ENCODE data around the gene PNRC1. TPM values are rescaled to one million over a fixed set of nuclear protein-coding genes. Genes with fewer than 3 reads are reported as not detected.

The PNRC1 gene
- total RNA-seq, 1 donor from 2014 or later, result 135 TPM

DNA sequence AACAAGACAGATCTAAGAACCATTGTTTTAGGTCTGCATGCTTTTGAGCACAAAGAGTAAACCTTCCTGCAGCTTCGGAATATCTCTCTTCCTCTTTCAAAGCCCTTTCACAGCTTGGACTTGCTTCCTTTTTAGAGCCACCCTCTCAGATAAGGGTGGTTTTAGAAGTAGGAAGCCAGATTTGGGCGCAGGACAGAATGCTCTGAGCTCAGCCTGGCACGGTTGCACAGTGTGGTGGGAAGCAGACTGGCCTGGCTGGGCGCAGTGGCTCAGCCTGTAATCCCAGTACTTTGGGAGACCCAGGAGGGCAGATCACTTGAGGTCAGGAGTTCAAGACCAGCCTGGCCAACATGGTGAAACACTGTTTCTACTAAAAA is 35.6 kb upstream of the PNRC1 start:
- Mint-ChIP-seq H3K9me3 (ENCODE audit: unreplicated experiment) (no peaks in the 10 kb centered on the region), H3K27me3 (ENCODE audit: unreplicated experiment) (peaks cover 3% of the 10 kb centered on the region), H3K36me3 (ENCODE audit: low read depth, unreplicated experiment) (peaks cover 4% of the 10 kb centered on the region), H3K27ac (ENCODE audit: unreplicated experiment) (no peak overlapping the region), H3K4me3 (ENCODE audit: unreplicated experiment) (no peak overlapping the region), H3K4me1 (ENCODE audit: unreplicated experiment) (peaks cover 39% of the 10 kb centered on the region)
- TF ChIP-seq, protein P1, sequence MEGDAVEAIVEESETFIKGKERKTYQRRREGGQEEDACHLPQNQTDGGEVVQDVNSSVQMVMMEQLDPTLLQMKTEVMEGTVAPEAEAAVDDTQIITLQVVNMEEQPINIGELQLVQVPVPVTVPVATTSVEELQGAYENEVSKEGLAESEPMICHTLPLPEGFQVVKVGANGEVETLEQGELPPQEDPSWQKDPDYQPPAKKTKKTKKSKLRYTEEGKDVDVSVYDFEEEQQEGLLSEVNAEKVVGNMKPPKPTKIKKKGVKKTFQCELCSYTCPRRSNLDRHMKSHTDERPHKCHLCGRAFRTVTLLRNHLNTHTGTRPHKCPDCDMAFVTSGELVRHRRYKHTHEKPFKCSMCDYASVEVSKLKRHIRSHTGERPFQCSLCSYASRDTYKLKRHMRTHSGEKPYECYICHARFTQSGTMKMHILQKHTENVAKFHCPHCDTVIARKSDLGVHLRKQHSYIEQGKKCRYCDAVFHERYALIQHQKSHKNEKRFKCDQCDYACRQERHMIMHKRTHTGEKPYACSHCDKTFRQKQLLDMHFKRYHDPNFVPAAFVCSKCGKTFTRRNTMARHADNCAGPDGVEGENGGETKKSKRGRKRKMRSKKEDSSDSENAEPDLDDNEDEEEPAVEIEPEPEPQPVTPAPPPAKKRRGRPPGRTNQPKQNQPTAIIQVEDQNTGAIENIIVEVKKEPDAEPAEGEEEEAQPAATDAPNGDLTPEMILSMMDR (IDR thresholded peaks at IDR 0.05; ENCODE audit: unreplicated experiment), result no peak
- DNase-seq (ENCODE audit: low spot score), result no peak

DNA sequence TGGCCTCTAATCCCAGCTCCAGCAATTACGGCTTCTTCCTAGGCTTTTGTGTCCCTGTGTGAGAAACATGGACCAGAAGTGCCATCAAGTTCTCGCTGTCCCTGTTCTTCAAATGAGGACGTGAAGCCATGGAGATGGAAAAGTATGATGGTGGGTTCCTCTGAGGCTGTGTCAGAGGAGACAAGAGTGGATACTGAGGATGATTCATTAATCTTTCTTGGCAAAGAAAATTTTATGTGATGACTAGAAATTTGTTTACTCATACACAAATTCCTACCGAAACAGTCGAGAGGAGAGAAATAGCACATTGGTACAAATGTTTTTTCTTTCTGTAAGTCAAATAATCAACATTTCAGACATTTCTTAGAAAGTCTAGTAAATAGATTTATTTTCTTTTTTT is 35.0 kb upstream of the PNRC1 start:
- H3K4me1 Mint-ChIP-seq (ENCODE audit: unreplicated experiment), result peaks cover 39% of the 10 kb centered on the region
- no peak overlapping the region for H3K4me3 Mint-ChIP-seq (ENCODE audit: unreplicated experiment)
- peaks cover 4% of the 10 kb centered on the region for H3K36me3 Mint-ChIP-seq (ENCODE audit: low read depth, unreplicated experiment)
- no peak for DNase-seq (ENCODE audit: low spot score)
- TF ChIP-seq, protein P1 (IDR thresholded peaks at IDR 0.05; ENCODE audit: unreplicated experiment), result no peak
- no peaks in the 10 kb centered on the region for H3K9me3 Mint-ChIP-seq (ENCODE audit: unreplicated experiment)
- H3K27me3 Mint-ChIP-seq (ENCODE audit: unreplicated experiment), result peaks cover 3% of the 10 kb centered on the region
- no peak overlapping the region for H3K27ac Mint-ChIP-seq (ENCODE audit: unreplicated experiment)

DNA sequence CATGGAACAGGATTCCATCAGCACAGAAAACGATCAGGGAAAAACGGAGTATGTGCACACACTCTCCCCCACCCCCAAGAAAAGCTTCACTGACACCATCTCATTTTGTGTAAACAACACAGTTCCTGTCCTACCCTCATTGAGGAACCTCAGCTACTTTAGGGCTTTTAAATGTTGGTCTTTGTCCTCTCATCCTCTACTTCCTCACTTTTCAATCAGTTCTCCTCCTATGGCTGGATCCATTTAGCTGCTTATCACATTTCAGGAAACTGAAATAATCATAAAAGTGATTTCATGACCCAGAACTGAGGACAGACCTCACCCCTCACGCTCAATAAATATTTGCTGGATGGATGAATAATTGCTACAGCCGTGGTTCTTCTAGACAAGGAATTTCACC is 33.1 kb upstream of the PNRC1 start:
- no peak for DNase-seq (ENCODE audit: low spot score)
- no peak overlapping the region for H3K27ac Mint-ChIP-seq (ENCODE audit: unreplicated experiment)
- no peaks in the 10 kb centered on the region for H3K27me3 Mint-ChIP-seq (ENCODE audit: unreplicated experiment)
- H3K4me3 Mint-ChIP-seq (ENCODE audit: unreplicated experiment), result no peak overlapping the region
- no peaks in the 10 kb centered on the region for H3K36me3 Mint-ChIP-seq (ENCODE audit: low read depth, unreplicated experiment)
- TF ChIP-seq, protein P1 (IDR thresholded peaks at IDR 0.05; ENCODE audit: unreplicated experiment), result no peak
- peaks cover 33% of the 10 kb centered on the region for H3K4me1 Mint-ChIP-seq (ENCODE audit: unreplicated experiment)
- no peaks in the 10 kb centered on the region for H3K9me3 Mint-ChIP-seq (ENCODE audit: unreplicated experiment)

DNA sequence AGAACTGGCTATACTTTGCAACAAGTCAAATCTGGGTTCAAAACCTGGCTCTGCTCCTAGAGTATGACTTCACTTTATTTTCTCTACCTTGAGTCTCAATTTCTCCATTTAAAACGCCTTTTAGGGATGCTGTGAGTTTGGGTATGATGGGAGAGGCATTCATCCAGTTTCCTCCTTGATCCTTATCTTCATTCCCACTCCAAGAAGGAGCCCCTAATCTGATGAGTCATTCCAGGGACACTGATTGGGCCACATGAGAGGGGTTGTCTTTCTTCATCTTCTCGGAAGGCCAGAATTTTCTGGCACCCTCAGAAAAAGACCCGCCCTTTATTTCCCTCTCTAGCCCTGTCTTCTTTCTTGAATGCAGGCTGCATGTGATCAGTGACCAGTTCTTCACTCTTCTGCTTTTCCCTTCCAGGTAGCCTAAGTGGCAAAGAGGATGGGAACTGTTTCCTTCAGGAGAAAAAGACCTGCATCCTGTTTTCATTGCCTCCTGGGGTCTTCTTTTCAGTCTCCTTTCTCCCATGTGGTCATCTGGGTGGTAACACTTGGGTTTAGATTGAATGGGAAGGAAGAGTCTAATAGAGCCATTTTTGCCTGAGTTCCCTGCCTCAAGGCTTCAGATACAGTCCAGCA is 32.1 kb upstream of the PNRC1 start:
- TF ChIP-seq, protein P1 (IDR thresholded peaks at IDR 0.05; ENCODE audit: unreplicated experiment), result no peak
- Mint-ChIP-seq H3K27me3 (ENCODE audit: unreplicated experiment) (no peaks in the 10 kb centered on the region), H3K36me3 (ENCODE audit: low read depth, unreplicated experiment) (no peaks in the 10 kb centered on the region), H3K27ac (ENCODE audit: unreplicated experiment) (no peak overlapping the region), H3K4me3 (ENCODE audit: unreplicated experiment) (no peak overlapping the region), H3K4me1 (ENCODE audit: unreplicated experiment) (peaks cover 30% of the 10 kb centered on the region), H3K9me3 (ENCODE audit: unreplicated experiment) (no peaks in the 10 kb centered on the region)
- DNase-seq (ENCODE audit: low spot score), result no peak

DNA sequence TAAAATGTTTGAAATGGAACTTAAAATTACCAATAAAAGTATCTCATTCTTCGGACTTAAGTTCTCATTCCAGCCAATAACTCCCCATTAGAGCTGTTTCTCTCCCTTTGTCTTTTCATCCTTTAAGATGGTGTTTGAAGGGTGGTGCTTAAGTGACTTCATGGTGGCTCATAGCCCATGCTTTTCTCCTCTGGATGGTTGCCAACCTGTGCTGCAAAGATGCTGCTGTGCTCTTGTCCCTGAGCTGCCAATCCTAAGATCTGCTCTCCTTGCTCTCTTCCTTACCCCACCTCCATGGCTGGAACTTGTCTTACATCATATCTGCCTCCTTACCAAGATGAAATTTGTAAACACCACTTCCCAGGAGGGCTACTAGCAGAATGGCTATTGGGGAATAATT is 31.6 kb upstream of the PNRC1 start:
- no peak overlapping the region for H3K4me3 Mint-ChIP-seq (ENCODE audit: unreplicated experiment)
- DNase-seq (ENCODE audit: low spot score), result no peak
- no peak overlapping the region for H3K27ac Mint-ChIP-seq (ENCODE audit: unreplicated experiment)
- TF ChIP-seq, protein P1 (IDR thresholded peaks at IDR 0.05; ENCODE audit: unreplicated experiment), result no peak
- no peaks in the 10 kb centered on the region for H3K27me3 Mint-ChIP-seq (ENCODE audit: unreplicated experiment)
- peaks cover 30% of the 10 kb centered on the region for H3K4me1 Mint-ChIP-seq (ENCODE audit: unreplicated experiment)
- H3K36me3 Mint-ChIP-seq (ENCODE audit: low read depth, unreplicated experiment), result no peaks in the 10 kb centered on the region
- no peaks in the 10 kb centered on the region for H3K9me3 Mint-ChIP-seq (ENCODE audit: unreplicated experiment)

All from endothelial cell (in vitro differentiated cells).